Mucosa of rectum (tissue), 2 donors: ENCODE data around the gene STXBP5L.
"Not testable (repeated sequence)": the region's sequence is repeated elsewhere in the genome, so short reads cannot be mapped to it uniquely, and the experiment has no call there.

Experiments used
- H3K27ac ChIP-seq, 2 donors: one replicate each; pipeline ENCODE4 v1.7.0; 2013; ENCODE audit warnings: inconsistent platforms in 2 of 2, low read depth in 2 of 2, low read length in 2 of 2
- H3K27me3 ChIP-seq, 2 donors: one replicate each; pipeline ENCODE4 v1.7.0; 2013; ENCODE audit warnings: low read length in 2 of 2; ENCODE audit not compliant: control insufficient read depth in 2 of 2, insufficient read depth in 2 of 2
- H3K36me3 ChIP-seq, 2 donors: one replicate each; pipeline ENCODE4 v1.7.0; 2013; ENCODE audit warnings: low read length in 2 of 2; ENCODE audit not compliant: control insufficient read depth in 2 of 2, insufficient read depth in 2 of 2
- H3K4me1 ChIP-seq, 2 donors: one replicate each; pipeline ENCODE4 v1.7.0; 2013; ENCODE audit warnings: low read length in 2 of 2, mild to moderate bottlenecking in 1 of 2; ENCODE audit not compliant: control insufficient read depth in 2 of 2, insufficient read depth in 2 of 2
- H3K4me3 ChIP-seq, 2 donors: one replicate each; pipeline ENCODE4 v1.7.0; 2013; ENCODE audit warnings: low read length in 2 of 2
- H3K9ac ChIP-seq, 2 donors: one replicate each; pipeline ENCODE4 v1.7.0; 2013; ENCODE audit warnings: low read length in 2 of 2, low read depth in 1 of 2, mild to moderate bottlenecking in 1 of 2
- H3K9me3 ChIP-seq, 2 donors: one replicate each; pipeline ENCODE4 v1.7.0; 2013; ENCODE audit warnings: low read length in 2 of 2; ENCODE audit not compliant: control insufficient read depth in 2 of 2
- donor health status: healthy.
- donor health status: Normal muscosa, but diverticular disease.

STXBP5L gene

DNA sequence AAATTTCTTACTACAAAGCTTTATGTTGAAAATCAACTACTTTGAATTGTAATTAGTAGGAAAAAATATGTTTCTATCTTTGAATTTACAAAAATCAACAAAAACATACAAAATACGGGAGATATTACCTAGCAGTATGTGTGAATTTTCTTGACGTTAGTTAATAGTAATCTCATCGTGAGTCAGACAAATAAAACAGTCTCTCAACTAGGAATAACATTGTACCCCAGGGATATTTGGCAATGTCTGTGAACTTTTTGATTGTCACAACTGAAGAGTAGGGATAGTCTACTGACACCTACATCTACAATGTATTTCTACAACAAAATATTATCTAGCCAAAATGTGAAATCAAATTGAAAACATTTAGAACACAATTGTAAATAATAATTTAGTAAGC is 387.4 kb downstream of the STXBP5L start:
- Histone ChIP-seq H3K4me3 (no peak overlapping the region), H3K9me3 (no peaks in the 10 kb centered on the region), H3K9ac (no peak overlapping the region), H3K27me3 (no peaks in the 10 kb centered on the region), H3K4me1 (no peaks in the 10 kb centered on the region), H3K36me3 (no peaks in the 10 kb centered on the region), H3K27ac (no peak overlapping the region)

- Histone ChIP-seq H3K36me3 (no peaks in the 10 kb centered on the region), H3K9ac (no peak overlapping the region), H3K9me3 (no peaks in the 10 kb centered on the region), H3K4me1 (no peaks in the 10 kb centered on the region), H3K4me3 (no peak overlapping the region), H3K27me3 (no peaks in the 10 kb centered on the region), H3K27ac (no peak overlapping the region)
Observed at GRCh38 chr3:121295979-121296378, 388.0 kb downstream of the STXBP5L start.

GRCh38 chr3:121324320-121324719 is 416.3 kb downstream of the STXBP5L start:
- no peak overlapping the region for H3K4me3 ChIP-seq

DNA sequence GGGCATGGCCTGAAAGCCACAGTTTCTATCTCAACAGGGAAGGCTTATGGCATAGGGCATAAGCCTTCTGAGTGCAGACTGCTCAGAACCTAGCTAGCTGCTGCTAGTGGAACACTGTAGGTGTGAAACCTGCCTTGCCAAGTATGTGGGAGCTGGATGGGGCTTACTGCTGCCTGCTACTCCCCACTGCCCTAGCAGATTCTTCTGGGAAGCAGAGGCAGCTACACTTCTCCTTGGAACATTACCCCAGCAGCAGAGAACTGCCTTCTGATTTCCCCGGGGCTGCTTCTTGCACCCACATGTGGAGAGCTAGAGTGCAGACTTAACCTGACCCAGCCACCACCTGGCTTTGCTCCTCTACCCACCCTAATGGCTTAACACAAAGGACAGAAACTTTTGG is 422.1 kb downstream of the STXBP5L start:
- Histone ChIP-seq H3K27ac (no peak overlapping the region), H3K9me3 (no peaks in the 10 kb centered on the region), H3K36me3 (no peaks in the 10 kb centered on the region), H3K4me3 (no peak overlapping the region), H3K9ac (no peak overlapping the region), H3K4me1 (no peaks in the 10 kb centered on the region), H3K27me3 (no peaks in the 10 kb centered on the region)

More at GRCh38 chr3:121324320-121324719, 416.3 kb downstream of the STXBP5L start:
- Histone ChIP-seq H3K27me3 (no peaks in the 10 kb centered on the region), H3K4me1 (no peaks in the 10 kb centered on the region), H3K27ac (no peak overlapping the region), H3K9me3 (no peaks in the 10 kb centered on the region), H3K36me3 (no peaks in the 10 kb centered on the region), H3K9ac (no peak overlapping the region)

DNA sequence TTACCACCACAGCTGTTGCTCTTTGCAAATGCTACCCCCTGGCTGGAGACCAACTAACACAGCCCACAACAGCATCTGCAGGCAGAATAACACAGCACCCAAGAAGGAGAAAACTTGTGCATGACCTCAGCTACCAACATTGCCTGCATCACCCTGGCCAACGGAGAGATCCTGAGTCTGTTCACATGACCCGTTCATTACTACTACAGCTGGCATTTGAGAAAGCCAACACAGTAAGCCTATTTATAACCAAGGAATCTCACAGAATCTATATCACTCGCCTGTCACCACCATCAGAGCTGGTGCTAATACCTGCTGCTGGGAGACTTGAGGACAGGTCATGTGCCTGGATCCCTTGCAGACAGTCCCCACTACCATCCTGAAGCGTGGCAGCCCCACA is 422.6 kb downstream of the STXBP5L start:
- Histone ChIP-seq H3K36me3 (no peaks in the 10 kb centered on the region), H3K4me3 (no peak overlapping the region), H3K9me3 (no peaks in the 10 kb centered on the region), H3K9ac (no peak overlapping the region), H3K27ac (no peak overlapping the region), H3K4me1 (no peaks in the 10 kb centered on the region), H3K27me3 (no peaks in the 10 kb centered on the region)

DNA sequence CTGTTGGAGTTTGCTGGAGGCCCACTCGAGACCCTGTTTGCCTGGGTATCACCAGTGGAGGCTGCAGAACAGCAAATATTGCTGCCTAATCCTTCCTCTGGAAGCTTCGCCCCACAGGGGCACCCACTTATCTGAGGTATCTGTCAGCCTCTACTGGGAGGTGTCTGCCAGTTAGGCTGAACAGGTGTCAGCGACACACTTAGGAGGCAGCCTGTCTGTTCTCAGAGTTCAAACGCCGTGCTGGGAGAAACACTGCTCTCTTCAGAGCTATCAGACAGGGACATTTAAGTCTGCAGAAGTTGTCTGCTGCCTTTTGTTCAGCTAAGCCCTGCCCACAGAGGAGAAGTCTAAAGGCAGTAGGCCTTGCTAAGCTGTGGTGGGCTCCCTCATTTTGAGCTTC is 448.0 kb downstream of the STXBP5L start:
- not testable (repeated sequence) for H3K27ac ChIP-seq, H3K4me3 ChIP-seq, H3K9ac ChIP-seq, H3K4me1 ChIP-seq, H3K36me3 ChIP-seq, H3K9me3 ChIP-seq, H3K27me3 ChIP-seq

DNA sequence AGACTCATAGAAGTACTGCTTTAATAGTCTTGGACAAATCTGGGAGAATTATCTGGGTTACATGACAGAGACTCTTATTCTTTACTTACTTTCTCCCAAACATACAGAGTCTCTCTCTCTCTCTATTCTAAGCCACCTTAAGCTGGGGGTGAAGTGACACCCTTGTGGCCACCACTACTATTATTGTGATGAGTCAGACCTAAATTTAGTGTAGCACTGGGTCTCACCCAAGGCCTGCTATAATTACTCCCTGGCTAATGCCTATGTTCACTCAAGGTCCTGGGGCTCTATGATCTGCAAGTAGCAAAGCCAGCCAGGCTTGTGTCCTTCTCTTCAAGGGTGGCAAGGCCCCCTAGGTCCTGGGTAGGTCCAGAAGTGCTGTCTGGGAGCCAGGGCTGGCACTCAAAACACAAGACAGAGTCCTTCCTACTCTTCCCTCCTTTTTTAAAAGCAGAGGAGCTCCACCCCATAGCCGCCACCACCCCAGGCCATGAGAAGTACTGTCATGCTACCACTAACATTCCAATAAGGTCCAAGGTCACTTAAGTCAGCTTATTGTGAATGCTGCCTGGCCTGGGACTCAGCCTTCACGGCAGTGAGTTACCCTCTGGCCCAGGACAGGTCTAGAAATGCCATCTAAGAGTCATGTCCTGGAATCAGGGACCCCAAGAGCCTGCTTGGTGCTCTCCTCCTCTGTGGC is 454.2 kb downstream of the STXBP5L start:
- no peaks in the 10 kb centered on the region for H3K4me1 ChIP-seq
- H3K27me3 ChIP-seq, result no peaks in the 10 kb centered on the region
- H3K27ac ChIP-seq, result no peak overlapping the region
- H3K36me3 ChIP-seq, result no peaks in the 10 kb centered on the region
- no peak overlapping the region for H3K4me3 ChIP-seq
- no peak overlapping the region for H3K9ac ChIP-seq
- H3K9me3 ChIP-seq, result no peaks in the 10 kb centered on the region

GRCh38 chr3:121388308-121388707 is 480.3 kb downstream of the STXBP5L start:
- not testable (repeated sequence) for H3K4me3 ChIP-seq, H3K27me3 ChIP-seq, H3K36me3 ChIP-seq, H3K9me3 ChIP-seq, H3K9ac ChIP-seq, H3K4me1 ChIP-seq, H3K27ac ChIP-seq

- not testable (repeated sequence) for H3K27me3 ChIP-seq, H3K27ac ChIP-seq, H3K9me3 ChIP-seq, H3K9ac ChIP-seq, H3K36me3 ChIP-seq, H3K4me1 ChIP-seq, H3K4me3 ChIP-seq
Observed at GRCh38 chr3:121395967-121396366, 488.0 kb downstream of the STXBP5L start.

GRCh38 chr3:121398051-121398450 is 490.0 kb downstream of the STXBP5L start:
- not testable (repeated sequence) for H3K9ac ChIP-seq, H3K27me3 ChIP-seq, H3K4me3 ChIP-seq, H3K4me1 ChIP-seq, H3K9me3 ChIP-seq, H3K36me3 ChIP-seq, H3K27ac ChIP-seq

- Histone ChIP-seq H3K9ac (no peak overlapping the region), H3K4me1 (no peaks in the 10 kb centered on the region), H3K27ac (no peak overlapping the region), H3K36me3 (no peaks in the 10 kb centered on the region), H3K9me3 (no peaks in the 10 kb centered on the region), H3K27me3 (no peaks in the 10 kb centered on the region), H3K4me3 (no peak overlapping the region)
Observed at GRCh38 chr3:121399820-121400219, 491.8 kb downstream of the STXBP5L start.
